ENCODE results near the gene UQCC2. TPM values are rescaled to one million over a fixed set of nuclear protein-coding genes. Genes with fewer than 3 reads are reported as not detected.

Gene UQCC2
- total and polyA plus RNA-seq, 7 experiments from 2014 or later: 15.7 to 79.8 (median 27.6) TPM

DNA sequence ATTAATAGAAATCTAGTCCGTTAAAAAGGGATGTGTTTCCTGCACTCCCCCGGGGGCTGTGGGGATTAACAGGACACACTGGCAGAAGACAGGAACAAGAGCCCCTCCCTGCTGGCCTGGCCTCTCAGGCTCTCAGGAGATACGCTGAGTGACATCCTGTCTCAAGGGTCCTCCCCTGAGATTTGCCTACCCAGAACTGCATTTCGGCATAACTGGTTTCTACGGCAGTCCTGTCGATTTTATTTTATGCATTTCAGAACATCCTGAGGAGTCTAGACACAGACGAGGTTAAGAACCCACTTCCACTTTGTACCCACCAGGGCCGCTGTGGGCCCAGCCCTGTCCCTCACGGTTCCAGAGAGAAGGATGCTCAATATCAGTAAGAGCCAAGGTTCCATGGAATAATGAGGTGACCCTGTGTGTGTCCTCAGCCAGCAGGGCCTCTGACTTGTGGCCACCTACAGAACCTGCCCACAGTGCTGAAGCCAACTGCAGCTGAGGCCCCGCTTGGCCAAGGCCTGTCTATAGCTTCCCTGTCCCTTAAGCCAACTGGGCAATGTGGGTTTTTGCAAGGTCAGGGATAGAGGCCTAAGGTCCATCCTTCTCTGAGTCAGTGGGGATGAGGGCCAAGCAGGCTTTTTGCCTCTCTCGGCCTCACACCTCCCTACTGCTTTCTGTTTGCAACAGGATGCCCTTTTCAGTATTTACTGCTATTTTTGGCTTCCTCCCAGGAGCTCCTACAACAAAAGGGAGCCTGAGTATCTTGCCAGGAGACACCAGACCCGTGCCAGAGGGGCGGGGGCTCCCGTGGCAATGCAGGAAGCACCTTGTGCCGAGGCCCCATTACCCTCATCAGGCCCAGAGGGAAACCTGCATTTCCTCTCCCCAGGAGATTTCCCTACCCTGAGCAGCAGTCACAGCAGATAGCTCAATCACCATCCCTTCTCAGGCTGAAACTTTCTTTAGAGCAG is 14.7 kb downstream of the UQCC2 start:
- Mint-ChIP-seq H3K4me3 (peak overlapping the region; percentile 63 to 82 (median 75)), H3K9me3 (no peaks in the 10 kb centered on the region), H3K27ac (peak overlapping the region; percentile 93 to 100 (median 96)), H3K27me3 (no peaks in the 10 kb centered on the region), H3K36me3 (peaks cover 0 to 21% (median 12%) of the 10 kb centered on the region in 5 donors), H3K4me1 (peaks cover 42 to 91% (median 77%) of the 10 kb centered on the region in 7 donors)
- ChIA-PET POLR2A (interaction anchor here (1.0 to 2.1 kb wide), 8 partner anchors 9 to 117 kb away, joined by 3 to 8 read pairs (median 4); partner anchors contain the start of genes BAK1, ITPR3 and UQCC2), CTCF (interaction anchor here (0.6 to 2.3 kb wide), 8 partner anchors 14 to 115 kb away, joined by 3 to 13 read pairs (median 4); partner anchors contain the start of gene UQCC2)
- Histone ChIP-seq H3K27ac (ENCODE audit: low read depth, low read length) (peak overlapping the region; percentile 80), H3K36me3 (ENCODE audit: control insufficient read depth in 2 of 3, insufficient read depth in 3 of 3, low read length in 3 of 3) (peaks cover 0 to 27% (median 6%) of the 10 kb centered on the region in 3 experiments), H3K27me3 (ENCODE audit: control insufficient read depth in 2 of 2, insufficient read depth in 2 of 2, low read length in 2 of 2) (no peaks in the 10 kb centered on the region), H3K9me3 (ENCODE audit: control insufficient read depth in 2 of 3, low read length in 3 of 3) (no peaks in the 10 kb centered on the region), H3K4me3 (ENCODE audit: low read length) (peak overlapping the region; percentile 18), H3K4me1 (ENCODE audit: control insufficient read depth in 2 of 2, insufficient read depth in 2 of 2, low read length in 2 of 2) (peaks cover 54 to 74% of the 10 kb centered on the region in 2 donors)
- intact Hi-C loops (cut with micrococcal nuclease): loop anchor here (1.0 to 10.0 kb wide), 3 partner anchors 14 to 272 kb away; partner anchors contain the start of genes UQCC2 (in 2 of the 2) and SYNGAP1 (in 1 of the 2)
- ATAC-seq (peak; percentile 49), DNase-seq (peak in 7 of 9 donors; percentile 45 to 59 (median 54))

DNA sequence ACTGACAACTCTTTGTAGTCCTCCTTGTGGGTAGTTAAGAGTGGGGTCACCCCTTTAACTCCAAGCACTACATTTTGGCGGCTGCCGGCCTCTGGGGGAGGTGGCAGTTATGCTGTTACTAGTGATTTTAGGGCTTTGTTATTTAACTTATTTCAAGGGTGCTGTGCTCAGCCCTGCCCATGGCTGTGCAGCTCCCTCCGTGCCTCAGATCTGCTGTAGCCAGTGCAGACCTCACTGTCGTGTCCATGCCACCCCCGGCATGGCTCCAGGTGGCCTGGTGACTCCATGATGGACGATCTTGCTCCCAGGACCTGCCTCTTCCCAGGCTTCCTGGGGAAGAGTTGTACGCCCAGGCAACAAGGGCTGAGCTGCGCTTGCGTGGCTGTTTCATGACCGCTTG is 15.4 kb downstream of the UQCC2 start:
- ATAC-seq (no peak), DNase-seq (no peak)
- Histone ChIP-seq H3K27me3 (ENCODE audit: control insufficient read depth in 2 of 2, insufficient read depth in 2 of 2, low read length in 2 of 2) (no peaks in the 10 kb centered on the region), H3K4me3 (ENCODE audit: low read length) (no peak overlapping the region), H3K36me3 (ENCODE audit: control insufficient read depth in 2 of 3, insufficient read depth in 3 of 3, low read length in 3 of 3) (peaks cover 0 to 34% (median 6%) of the 10 kb centered on the region in 3 experiments), H3K27ac (ENCODE audit: low read depth, low read length) (peak overlapping the region; percentile 80), H3K4me1 (ENCODE audit: control insufficient read depth in 2 of 2, insufficient read depth in 2 of 2, low read length in 2 of 2) (peaks cover 58 to 74% of the 10 kb centered on the region in 2 donors), H3K9me3 (ENCODE audit: control insufficient read depth in 2 of 3, low read length in 3 of 3) (no peaks in the 10 kb centered on the region)
- H3K9me3 Mint-ChIP-seq: no peaks in the 10 kb centered on the region
- H3K27me3 Mint-ChIP-seq: no peaks in the 10 kb centered on the region
- peak overlapping the region; percentile 93 to 100 (median 96) for H3K27ac Mint-ChIP-seq
- peak overlapping the region; percentile 63 to 82 (median 75) for H3K4me3 Mint-ChIP-seq
- CTCF ChIA-PET: interaction anchor here (1.6 to 2.3 kb wide), 2 partner anchors 110 to 114 kb away, joined by 4 to 13 read pairs; no protein-coding TSS in a partner anchor
- peaks cover 1 to 25% (median 10%) of the 10 kb centered on the region in 5 donors for H3K36me3 Mint-ChIP-seq
- intact Hi-C loops (cut with micrococcal nuclease): loop anchor here (2.0 to 10.0 kb wide), 2 partner anchors 15 to 271 kb away; partner anchors contain the start of genes SYNGAP1 (in 1 of the 2) and UQCC2 (in 1 of the 2)
- POLR2A ChIA-PET: interaction anchor here (0.7 to 6.8 kb wide), 5 partner anchors 10 to 106 kb away, joined by 3 to 53 read pairs (median 4); partner anchors contain the start of genes ITPR3 and UQCC2
- H3K4me1 Mint-ChIP-seq: peaks cover 39 to 95% (median 81%) of the 10 kb centered on the region in 7 donors

DNA sequence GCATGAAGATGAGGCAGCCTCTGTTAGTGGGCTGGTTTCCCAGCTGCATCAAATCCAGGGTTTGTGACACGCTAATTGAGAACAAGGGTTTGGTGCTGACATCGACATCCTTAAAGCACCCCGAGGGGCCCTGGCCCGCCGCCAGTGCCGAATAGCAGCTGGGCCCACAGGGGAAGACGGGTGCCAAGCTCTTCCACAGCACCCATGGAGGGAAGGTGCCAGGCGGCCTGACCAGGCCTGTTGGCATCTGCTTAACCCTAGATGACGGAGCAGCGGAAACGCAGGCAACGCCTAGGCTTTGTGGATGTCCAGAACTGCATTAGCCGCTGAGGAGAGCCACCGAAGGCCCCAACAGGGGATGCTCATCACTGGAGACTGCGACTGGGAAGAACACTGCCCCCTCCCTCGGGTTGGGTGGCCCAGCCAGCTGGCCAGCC is 16.0 kb downstream of the UQCC2 start:
- peaks cover 0 to 40% (median under 1%) of the 10 kb centered on the region in 3 experiments for H3K36me3 ChIP-seq (ENCODE audit: control insufficient read depth in 2 of 3, insufficient read depth in 3 of 3, low read length in 3 of 3)
- no peaks in the 10 kb centered on the region for H3K27me3 ChIP-seq (ENCODE audit: control insufficient read depth in 2 of 2, insufficient read depth in 2 of 2, low read length in 2 of 2)
- no peak for DNase-seq
- H3K36me3 Mint-ChIP-seq: peaks cover 4 to 30% (median 10%) of the 10 kb centered on the region in 5 donors
- peaks cover 58 to 74% of the 10 kb centered on the region in 2 donors for H3K4me1 ChIP-seq (ENCODE audit: control insufficient read depth in 2 of 2, insufficient read depth in 2 of 2, low read length in 2 of 2)
- H3K4me1 Mint-ChIP-seq: peaks cover 39 to 94% (median 82%) of the 10 kb centered on the region in 7 donors
- H3K9me3 Mint-ChIP-seq: no peaks in the 10 kb centered on the region
- H3K27me3 Mint-ChIP-seq: no peaks in the 10 kb centered on the region
- no peak overlapping the region for H3K4me3 ChIP-seq (ENCODE audit: low read length)
- ChIA-PET CTCF (interaction anchor here (1.4 to 2.4 kb wide), 4 partner anchors 12 to 110 kb away, joined by 6 to 7 read pairs (median 6); partner anchors contain the start of gene UQCC2), POLR2A (interaction anchor here (0.7 to 6.8 kb wide), 8 partner anchors 10 to 266 kb away, joined by 3 to 53 read pairs (median 4); partner anchors contain the start of genes ITPR3 and UQCC2)
- peak overlapping the region; percentile 80 for H3K27ac ChIP-seq (ENCODE audit: low read depth, low read length)
- H3K4me3 Mint-ChIP-seq: peak overlapping the region in 2 of 10 donors; percentile 6 to 80
- H3K9me3 ChIP-seq (ENCODE audit: control insufficient read depth in 2 of 3, low read length in 3 of 3): no peaks in the 10 kb centered on the region
- no peak for ATAC-seq
- peak overlapping the region; percentile 93 to 100 (median 96) for H3K27ac Mint-ChIP-seq
- intact Hi-C loops (cut with micrococcal nuclease): loop anchor here in 1 of 2 donors (2.0 to 10.0 kb wide), 2 partner anchors 63 to 271 kb away; partner anchors contain the start of gene SYNGAP1

DNA sequence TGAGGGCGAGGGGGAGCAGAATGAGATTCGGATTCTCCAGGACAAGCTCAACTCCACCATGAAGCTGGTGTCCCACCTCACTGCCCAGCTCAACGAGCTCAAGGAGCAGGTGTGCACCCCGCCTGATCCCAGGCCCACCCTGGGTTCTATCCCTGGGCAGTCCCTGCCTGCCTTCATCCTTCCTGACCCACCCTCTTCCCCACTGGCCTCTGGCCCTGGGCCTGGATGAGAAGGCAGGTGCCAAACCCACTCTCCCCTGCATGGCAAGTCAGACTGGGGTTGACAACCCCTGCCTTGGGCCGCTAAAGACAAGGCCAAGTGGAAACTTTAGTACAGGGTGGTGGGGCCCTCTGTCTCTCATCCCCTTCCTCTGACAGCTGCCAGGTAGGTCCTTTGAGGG is 16.5 kb downstream of the UQCC2 start:
- Histone ChIP-seq H3K9me3 (ENCODE audit: control insufficient read depth in 2 of 3, low read length in 3 of 3) (no peaks in the 10 kb centered on the region), H3K27ac (ENCODE audit: low read depth, low read length) (peak overlapping the region; percentile 80), H3K4me1 (ENCODE audit: control insufficient read depth in 2 of 2, insufficient read depth in 2 of 2, low read length in 2 of 2) (peaks cover 58 to 74% of the 10 kb centered on the region in 2 donors), H3K4me3 (ENCODE audit: low read length) (no peak overlapping the region), H3K36me3 (ENCODE audit: control insufficient read depth in 2 of 3, insufficient read depth in 3 of 3, low read length in 3 of 3) (peaks cover 0 to 45% (median 0%) of the 10 kb centered on the region in 3 experiments), H3K27me3 (ENCODE audit: control insufficient read depth in 2 of 2, insufficient read depth in 2 of 2, low read length in 2 of 2) (no peaks in the 10 kb centered on the region)
- DNase-seq (no peak), ATAC-seq (no peak)
- intact Hi-C loops (cut with micrococcal nuclease): loop anchor here in 1 of 2 donors (1.0 to 10.0 kb wide), 4 partner anchors 62 to 493 kb away; partner anchors contain the start of genes HSD17B8, ITPR3, RXRB and SLC39A7
- Mint-ChIP-seq H3K27ac (peak overlapping the region; percentile 88 to 100 (median 96)), H3K27me3 (no peaks in the 10 kb centered on the region), H3K4me3 (peak overlapping the region; percentile 66 to 86 (median 78)), H3K36me3 (peaks cover 4 to 33% (median 10%) of the 10 kb centered on the region in 5 donors), H3K9me3 (no peaks in the 10 kb centered on the region), H3K4me1 (peaks cover 34 to 89% (median 78%) of the 10 kb centered on the region in 7 donors)
- CTCF ChIA-PET: interaction anchor here (0.6 to 2.4 kb wide), 7 partner anchors 11 to 465 kb away, joined by 3 to 7 read pairs (median 6); partner anchors contain the start of genes BAK1 and UQCC2
- POLR2A ChIA-PET: interaction anchor here (0.5 to 6.8 kb wide), 12 partner anchors 15 to 1187 kb away, joined by 3 to 53 read pairs (median 4); partner anchors contain the start of genes ITPR3 and UQCC2

DNA sequence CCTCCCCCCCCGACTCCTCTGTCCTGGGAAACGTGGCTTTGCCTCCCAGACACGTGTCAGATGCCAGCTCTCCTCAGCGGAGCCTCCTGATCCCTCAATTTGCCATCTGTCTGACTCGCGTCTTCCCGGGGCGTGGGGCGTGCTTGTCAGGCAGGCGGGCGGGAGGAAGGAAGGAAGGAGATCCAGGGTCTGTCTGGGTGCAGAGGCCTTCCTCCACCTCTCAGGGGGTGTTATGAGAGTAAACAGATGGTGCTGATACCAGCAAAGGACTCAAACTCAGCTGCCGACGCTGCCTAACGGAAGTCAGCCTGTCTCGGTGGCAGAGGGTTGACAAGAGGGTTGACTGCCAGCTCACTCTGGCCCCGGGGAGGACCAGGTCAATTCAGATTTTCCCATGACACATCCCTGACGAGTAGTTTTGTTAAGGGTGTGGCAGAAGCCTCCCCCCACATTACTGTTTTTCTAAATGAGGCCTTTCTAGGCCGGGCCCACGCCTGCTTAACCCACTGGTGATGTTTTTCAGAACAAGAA is 17.0 kb downstream of the UQCC2 start:
- H3K4me1 ChIP-seq (ENCODE audit: control insufficient read depth in 2 of 2, insufficient read depth in 2 of 2, low read length in 2 of 2): peaks cover 58 to 74% of the 10 kb centered on the region in 2 donors
- H3K4me3 ChIP-seq (ENCODE audit: low read length): no peak overlapping the region
- Mint-ChIP-seq H3K27me3 (no peaks in the 10 kb centered on the region), H3K4me1 (peaks cover 33 to 85% (median 74%) of the 10 kb centered on the region in 7 donors), H3K9me3 (no peaks in the 10 kb centered on the region), H3K4me3 (peak overlapping the region; percentile 66 to 86 (median 78)), H3K27ac (peak overlapping the region; percentile 88 to 100 (median 96)), H3K36me3 (peaks cover 5 to 37% (median 13%) of the 10 kb centered on the region in 5 donors)
- no peaks in the 10 kb centered on the region for H3K27me3 ChIP-seq (ENCODE audit: control insufficient read depth in 2 of 2, insufficient read depth in 2 of 2, low read length in 2 of 2)
- ATAC-seq (peak; percentile 68), DNase-seq (peak; percentile 28 to 70 (median 64))
- ChIA-PET CTCF (interaction anchor here (0.6 to 2.4 kb wide), 11 partner anchors 11 to 498 kb away, joined by 3 to 7 read pairs (median 6); partner anchors contain the start of genes BAK1 and UQCC2), POLR2A (interaction anchor here (0.5 to 6.8 kb wide), 14 partner anchors 9 to 1188 kb away, joined by 3 to 53 read pairs (median 4); partner anchors contain the start of genes ITPR3 and UQCC2)
- peaks cover 0 to 51% (median 0%) of the 10 kb centered on the region in 3 experiments for H3K36me3 ChIP-seq (ENCODE audit: control insufficient read depth in 2 of 3, insufficient read depth in 3 of 3, low read length in 3 of 3)
- intact Hi-C loops (cut with micrococcal nuclease): loop anchor here in 1 of 2 donors (1.0 to 10.0 kb wide), 4 partner anchors 62 to 492 kb away; partner anchors contain the start of genes HSD17B8, ITPR3, RXRB and SLC39A7
- H3K9me3 ChIP-seq (ENCODE audit: control insufficient read depth in 2 of 3, low read length in 3 of 3): no peaks in the 10 kb centered on the region
- H3K27ac ChIP-seq (ENCODE audit: low read depth, low read length): peak overlapping the region; percentile 80
